Measurements from ENCODE around the gene OR7G2.
"Not testable (repeated sequence)": the region's sequence is repeated elsewhere in the genome, so short reads cannot be mapped to it uniquely, and the experiment has no call there.

The OR7G2 gene

GRCh38 chr19:9073806-9074205 is 33.5 kb downstream of the OR7G2 start:
- no peaks in the 10 kb centered on the region for H3K27me3 ChIP-seq (ENCODE audit: control insufficient read depth, insufficient read depth, low read length)
- H3K36me3 ChIP-seq (ENCODE audit: control insufficient read depth, insufficient read depth, low read length): no peaks in the 10 kb centered on the region
- peak overlapping the region; percentile 86; the same call in 1 of the 2 replicates for H3K27ac ChIP-seq (ENCODE audit: low read depth, low read length)
- peaks cover 29% of the 10 kb centered on the region for H3K4me1 ChIP-seq (ENCODE audit: control insufficient read depth, insufficient read depth, low read length)
- peak overlapping the region; percentile 17 for H3K9ac ChIP-seq (ENCODE audit: low read length)
- H3K9me3 ChIP-seq (ENCODE audit: control insufficient read depth, insufficient read depth, low read depth, low read length): no peaks in the 10 kb centered on the region
- H3K4me3 ChIP-seq (ENCODE audit: low read depth, low read length): no peak overlapping the region

GRCh38 chr19:9071720-9072119 is 35.6 kb downstream of the OR7G2 start:
- H3K36me3 ChIP-seq (ENCODE audit: control insufficient read depth, insufficient read depth, low read length): not testable (repeated sequence)

GRCh38 chr19:9070066-9070465 is 37.2 kb downstream of the OR7G2 start:
- no peaks in the 10 kb centered on the region for H3K36me3 ChIP-seq (ENCODE audit: control insufficient read depth, insufficient read depth, low read length)
- no peaks in the 10 kb centered on the region for H3K9me3 ChIP-seq (ENCODE audit: control insufficient read depth, insufficient read depth, low read depth, low read length)
- no peak overlapping the region for H3K4me3 ChIP-seq (ENCODE audit: low read depth, low read length)
- peak overlapping the region; percentile 44; the same call in 1 of the 2 replicates for H3K27ac ChIP-seq (ENCODE audit: low read depth, low read length)
- H3K9ac ChIP-seq (ENCODE audit: low read length): peak overlapping the region; percentile 52
- no peaks in the 10 kb centered on the region for H3K27me3 ChIP-seq (ENCODE audit: control insufficient read depth, insufficient read depth, low read length)
- peaks cover 18% of the 10 kb centered on the region for H3K4me1 ChIP-seq (ENCODE audit: control insufficient read depth, insufficient read depth, low read length)

More at GRCh38 chr19:9071720-9072119, 35.6 kb downstream of the OR7G2 start:
- H3K4me3 ChIP-seq (ENCODE audit: low read depth, low read length); H3K27me3 ChIP-seq (ENCODE audit: control insufficient read depth, insufficient read depth, low read length); H3K9ac ChIP-seq (ENCODE audit: low read length); H3K9me3 ChIP-seq (ENCODE audit: control insufficient read depth, insufficient read depth, low read depth, low read length); H3K27ac ChIP-seq (ENCODE audit: low read depth, low read length): not testable (repeated sequence)
- H3K4me1 ChIP-seq (ENCODE audit: control insufficient read depth, insufficient read depth, low read length): peaks cover 27% of the 10 kb centered on the region

- no peak overlapping the region for H3K4me3 ChIP-seq (ENCODE audit: low read depth, low read length)
- no peaks in the 10 kb centered on the region for H3K27me3 ChIP-seq (ENCODE audit: control insufficient read depth, insufficient read depth, low read length)
- no peaks in the 10 kb centered on the region for H3K9me3 ChIP-seq (ENCODE audit: control insufficient read depth, insufficient read depth, low read depth, low read length)
- peaks cover 8% of the 10 kb centered on the region; the same call in 1 of the 2 replicates for H3K4me1 ChIP-seq (ENCODE audit: control insufficient read depth, insufficient read depth, low read length)
- no peak overlapping the region for H3K27ac ChIP-seq (ENCODE audit: low read depth, low read length)
- H3K36me3 ChIP-seq (ENCODE audit: control insufficient read depth, insufficient read depth, low read length): no peaks in the 10 kb centered on the region
- H3K9ac ChIP-seq (ENCODE audit: low read length): no peak overlapping the region
Observed at GRCh38 chr19:9065457-9066014, 41.7 kb downstream of the OR7G2 start.

GRCh38 chr19:9061879-9062278 is 45.4 kb downstream of the OR7G2 start:
- H3K27ac ChIP-seq (ENCODE audit: low read depth, low read length): no peak overlapping the region
- no peaks in the 10 kb centered on the region for H3K9me3 ChIP-seq (ENCODE audit: control insufficient read depth, insufficient read depth, low read depth, low read length)
- no peaks in the 10 kb centered on the region for H3K36me3 ChIP-seq (ENCODE audit: control insufficient read depth, insufficient read depth, low read length)
- peaks cover 3% of the 10 kb centered on the region; the same call in 1 of the 2 replicates for H3K4me1 ChIP-seq (ENCODE audit: control insufficient read depth, insufficient read depth, low read length)
- H3K4me3 ChIP-seq (ENCODE audit: low read depth, low read length): no peak overlapping the region
- no peak overlapping the region for H3K9ac ChIP-seq (ENCODE audit: low read length)
- no peaks in the 10 kb centered on the region for H3K27me3 ChIP-seq (ENCODE audit: control insufficient read depth, insufficient read depth, low read length)

- no peak overlapping the region for H3K4me3 ChIP-seq (ENCODE audit: low read depth, low read length)
- no peak overlapping the region for H3K9ac ChIP-seq (ENCODE audit: low read length)
- no peaks in the 10 kb centered on the region for H3K9me3 ChIP-seq (ENCODE audit: control insufficient read depth, insufficient read depth, low read depth, low read length)
- H3K36me3 ChIP-seq (ENCODE audit: control insufficient read depth, insufficient read depth, low read length): no peaks in the 10 kb centered on the region
- no peaks in the 10 kb centered on the region for H3K27me3 ChIP-seq (ENCODE audit: control insufficient read depth, insufficient read depth, low read length)
- peaks cover 7% of the 10 kb centered on the region for H3K4me1 ChIP-seq (ENCODE audit: control insufficient read depth, insufficient read depth, low read length)
- H3K27ac ChIP-seq (ENCODE audit: low read depth, low read length): no peak overlapping the region
Observed at GRCh38 chr19:9060564-9061340, 46.5 kb downstream of the OR7G2 start.

- Histone ChIP-seq H3K36me3 (ENCODE audit: control insufficient read depth, insufficient read depth, low read length) (no peaks in the 10 kb centered on the region), H3K4me3 (ENCODE audit: low read depth, low read length) (no peak overlapping the region), H3K27me3 (ENCODE audit: control insufficient read depth, insufficient read depth, low read length) (no peaks in the 10 kb centered on the region), H3K9ac (ENCODE audit: low read length) (no peak overlapping the region), H3K9me3 (ENCODE audit: control insufficient read depth, insufficient read depth, low read depth, low read length) (no peaks in the 10 kb centered on the region), H3K27ac (ENCODE audit: low read depth, low read length) (no peak overlapping the region), H3K4me1 (ENCODE audit: control insufficient read depth, insufficient read depth, low read length) (peaks cover 17% of the 10 kb centered on the region)
Observed at GRCh38 chr19:9058905-9059667, 48.2 kb downstream of the OR7G2 start.

GRCh38 chr19:9057505-9058258 is 49.6 kb downstream of the OR7G2 start:
- H3K9me3 ChIP-seq (ENCODE audit: control insufficient read depth, insufficient read depth, low read depth, low read length): no peaks in the 10 kb centered on the region

GRCh38 chr19:9056131-9056530 is 51.1 kb downstream of the OR7G2 start:
- H3K27ac ChIP-seq (ENCODE audit: low read depth, low read length); H3K9ac ChIP-seq (ENCODE audit: low read length); H3K27me3 ChIP-seq (ENCODE audit: control insufficient read depth, insufficient read depth, low read length); H3K36me3 ChIP-seq (ENCODE audit: control insufficient read depth, insufficient read depth, low read length); H3K4me3 ChIP-seq (ENCODE audit: low read depth, low read length); H3K9me3 ChIP-seq (ENCODE audit: control insufficient read depth, insufficient read depth, low read depth, low read length): not testable (repeated sequence)
- peaks cover 23% of the 10 kb centered on the region for H3K4me1 ChIP-seq (ENCODE audit: control insufficient read depth, insufficient read depth, low read length)

More at GRCh38 chr19:9057505-9058258, 49.6 kb downstream of the OR7G2 start:
- no peak overlapping the region for H3K4me3 ChIP-seq (ENCODE audit: low read depth, low read length)
- no peak overlapping the region for H3K9ac ChIP-seq (ENCODE audit: low read length)
- peaks cover 23% of the 10 kb centered on the region for H3K4me1 ChIP-seq (ENCODE audit: control insufficient read depth, insufficient read depth, low read length)
- H3K27ac ChIP-seq (ENCODE audit: low read depth, low read length): no peak overlapping the region
- H3K27me3 ChIP-seq (ENCODE audit: control insufficient read depth, insufficient read depth, low read length): no peaks in the 10 kb centered on the region
- no peaks in the 10 kb centered on the region for H3K36me3 ChIP-seq (ENCODE audit: control insufficient read depth, insufficient read depth, low read length)

- Histone ChIP-seq H3K9ac (ENCODE audit: low read length) (peak overlapping the region; percentile 66), H3K9me3 (ENCODE audit: control insufficient read depth, insufficient read depth, low read depth, low read length) (no peaks in the 10 kb centered on the region), H3K27ac (ENCODE audit: low read depth, low read length) (peak overlapping the region; percentile 85; the same call in 1 of the 2 replicates), H3K27me3 (ENCODE audit: control insufficient read depth, insufficient read depth, low read length) (no peaks in the 10 kb centered on the region), H3K4me1 (ENCODE audit: control insufficient read depth, insufficient read depth, low read length) (peaks cover 19% of the 10 kb centered on the region), H3K36me3 (ENCODE audit: control insufficient read depth, insufficient read depth, low read length) (no peaks in the 10 kb centered on the region), H3K4me3 (ENCODE audit: low read depth, low read length) (peak overlapping the region; percentile 56)
Observed at GRCh38 chr19:9054765-9055164, 52.5 kb downstream of the OR7G2 start.
